PC-9 (cell line): ENCODE results near the gene SORBS1. TPM values are rescaled to one million over a fixed set of nuclear protein-coding genes. Genes with fewer than 3 reads are reported as not detected.

Experiments
- BruUV-seq: library from RNA; stranded (reverse); fragments of 400-500 nt; replicated peaks from 2 replicates; lab custom pipeline; 2021; lab: Mats Ljungman, UMichigan
- CTCF ChIA-PET: fragments of 300-600 bp; sonication (Branson Sonifier 250); formaldehyde crosslinking; loops from one replicate; lab custom pipeline; 2022; ENCODE audit warnings: antibody characterized with exemption; lab: Charles Lee
- POLR2A ChIA-PET: fragments of 300-600 bp; sonication (Branson Sonifier 250); formaldehyde crosslinking; loops from one replicate; lab custom pipeline; 2022; ENCODE audit warnings: antibody characterized with exemption; ENCODE audit not compliant: unreplicated experiment; lab: Charles Lee
- DNase-seq, 2 experiments: peaks; one replicate each; pipeline versions ENCODE4 v3.0.0 to v3.0.0-alpha.2; 2015 to 2022; ENCODE audit warnings: mixed read lengths in 1 of 2
- H2AFZ ChIP-seq: fragments of 200-600 bp; sonication (generic); 2 replicates; pipeline ENCODE4 v1.8.1; 2017; ENCODE audit warnings: antibody characterized with exemption
- H3F3A ChIP-seq: fragments of 200-600 bp; sonication (generic); 2 replicates; pipeline ENCODE4 v1.8.1; 2017; ENCODE audit warnings: antibody characterized with exemption, mild to moderate bottlenecking, low read depth; ENCODE audit not compliant: insufficient read depth
- H3K27ac ChIP-seq: fragments of 200-600 bp; sonication (generic); 2 replicates; pipeline ENCODE4 v1.6.1; 2016; ENCODE audit warnings: mixed run types
- H3K27me3 ChIP-seq: fragments of 200-600 bp; sonication (generic); 2 replicates; pipeline ENCODE4 v1.6.1; 2016; ENCODE audit warnings: low read depth, mixed run types; ENCODE audit not compliant: insufficient read depth
- H3K36me3 ChIP-seq: fragments of 200-600 bp; sonication (generic); 2 replicates; pipeline ENCODE4 v1.6.1; 2016; ENCODE audit warnings: low read depth, mixed run types
- H3K4me1 ChIP-seq: fragments of 200-600 bp; sonication (generic); replicated peaks from 2 replicates; pipeline ENCODE4 v1.6.1; 2016; ENCODE audit warnings: mixed run types; ENCODE audit not compliant: insufficient read depth
- H3K4me2 ChIP-seq: fragments of 200-600 bp; sonication (generic); 2 replicates; pipeline ENCODE4 v1.6.1; 2017; ENCODE audit warnings: mixed run types
- H3K4me3 ChIP-seq: fragments of 200-600 bp; sonication (generic); 2 replicates; pipeline ENCODE4 v1.6.1; 2016; ENCODE audit warnings: mixed run types
- H3K79me2 ChIP-seq: fragments of 200-600 bp; sonication (generic); 2 replicates; pipeline ENCODE4 v1.6.1; 2017; ENCODE audit warnings: low read depth, mixed run types
- H3K9me2 ChIP-seq: fragments of 200-600 bp; sonication (generic); 2 replicates; pipeline ENCODE4 v1.8.1; 2017; ENCODE audit warnings: mild to moderate bottlenecking; ENCODE audit not compliant: insufficient read depth
- H3K9me3 ChIP-seq: fragments of 200-600 bp; sonication (generic); 2 replicates; pipeline ENCODE4 v1.8.1; 2016; ENCODE audit warnings: low read depth; ENCODE audit not compliant: insufficient read depth
- H4K20me1 ChIP-seq: fragments of 200-600 bp; sonication (generic); 2 replicates; pipeline ENCODE4 v1.8.1; 2017; ENCODE audit not compliant: insufficient read depth
- CTCF ChIP-seq: fragments of 200-600 bp; sonication (generic); conservative IDR thresholded peaks from 2 replicates; pipeline ENCODE4 v1.6.1; 2017; ENCODE audit warnings: mixed run types, antibody characterized with exemption, mild to moderate bottlenecking, moderate library complexity
- EZH2 ChIP-seq: fragments of 200-600 bp; sonication (generic); IDR thresholded peaks from 2 replicates; pipeline ENCODE4 v1.8.0; 2017; ENCODE audit warnings: antibody characterized with exemption, low read depth
- intact Hi-C: fragments of 100-400 bp; cut with micrococcal nuclease; formaldehyde crosslinking; loops from one replicate; pipeline ENCODE4 v1.10.0; 2022; ENCODE audit not compliant: unreplicated experiment
- total RNA-seq: library from RNA; stranded (reverse); gene quantifications from 2 replicates; pipeline ENCODE4 v1.2.3, GENCODE V29; 2021

The SORBS1 gene
- total RNA-seq, 1 experiment from 2014 or later = 5.0 TPM

GRCh38 chr10:95578619-95579018 is 17.4 kb upstream of the SORBS1 start:
- H3K79me2 ChIP-seq = no peaks in the 10 kb centered on the region
- H3K4me1 ChIP-seq = no peaks in the 10 kb centered on the region
- no peak overlapping the region for H3K4me2 ChIP-seq
- H3K27ac ChIP-seq = no peak overlapping the region
- H3F3A ChIP-seq = no peaks in the 10 kb centered on the region
- no peaks in the 10 kb centered on the region for H4K20me1 ChIP-seq
- DNase-seq = no peak
- no peak overlapping the region for H3K4me3 ChIP-seq
- H3K9me3 ChIP-seq = no peaks in the 10 kb centered on the region
- CTCF ChIA-PET = interaction anchor here (0.6 kb wide), 1 partner anchor 51 kb away, joined by 4 read pairs; no protein-coding TSS in a partner anchor
- H2AFZ ChIP-seq = no peak overlapping the region
- no TSS peak for BruUV-seq
- no peaks in the 10 kb centered on the region for H3K9me2 ChIP-seq
- POLR2A ChIA-PET = no interaction called here
- H3K27me3 ChIP-seq = no peaks in the 10 kb centered on the region
- H3K36me3 ChIP-seq = no peaks in the 10 kb centered on the region
- intact Hi-C loops = no loop called here
- no peak for TF ChIP-seq CTCF
- no peak for TF ChIP-seq EZH2

- no TSS peak for BruUV-seq
- H3K27me3 ChIP-seq = no peaks in the 10 kb centered on the region
- POLR2A ChIA-PET = no interaction called here
- H2AFZ ChIP-seq = no peak overlapping the region
- intact Hi-C loops = no loop called here
- TF ChIP-seq CTCF = no peak
- no peak for TF ChIP-seq EZH2
- no peaks in the 10 kb centered on the region for H4K20me1 ChIP-seq
- H3K27ac ChIP-seq = no peak overlapping the region
- no peaks in the 10 kb centered on the region for H3K4me1 ChIP-seq
- H3K4me2 ChIP-seq = no peak overlapping the region
- no peaks in the 10 kb centered on the region for H3F3A ChIP-seq
- H3K4me3 ChIP-seq = no peak overlapping the region
- no peaks in the 10 kb centered on the region for H3K79me2 ChIP-seq
- no peaks in the 10 kb centered on the region for H3K9me3 ChIP-seq
- H3K9me2 ChIP-seq = no peaks in the 10 kb centered on the region
- no peak for DNase-seq
- CTCF ChIA-PET = no interaction called here
- H3K36me3 ChIP-seq = no peaks in the 10 kb centered on the region
Measured at GRCh38 chr10:95574649-95575365, 13.6 kb upstream of the SORBS1 start.

- no peak overlapping the region for H3K4me2 ChIP-seq
- H3K36me3 ChIP-seq = no peaks in the 10 kb centered on the region
- POLR2A ChIA-PET = no interaction called here
- DNase-seq = no peak
- no peak overlapping the region for H2AFZ ChIP-seq
- no TSS peak for BruUV-seq
- no peak overlapping the region for H3K27ac ChIP-seq
- no peak overlapping the region for H3K4me3 ChIP-seq
- no peaks in the 10 kb centered on the region for H3K9me3 ChIP-seq
- no peaks in the 10 kb centered on the region for H3K79me2 ChIP-seq
- H3K9me2 ChIP-seq = no peaks in the 10 kb centered on the region
- TF ChIP-seq EZH2 = no peak
- H3F3A ChIP-seq = no peaks in the 10 kb centered on the region
- intact Hi-C loops = no loop called here
- H4K20me1 ChIP-seq = no peaks in the 10 kb centered on the region
- H3K4me1 ChIP-seq = no peaks in the 10 kb centered on the region
- H3K27me3 ChIP-seq = no peaks in the 10 kb centered on the region
- CTCF ChIA-PET = no interaction called here
Measured at GRCh38 chr10:95573964-95574604, 12.9 kb upstream of the SORBS1 start.
